ENCODE data around the gene SLC4A1.

GRCh38 chr17:44310609-44311376 is 42.9 kb upstream of the SLC4A1 start:
- TF ChIP-seq, protein P1, sequence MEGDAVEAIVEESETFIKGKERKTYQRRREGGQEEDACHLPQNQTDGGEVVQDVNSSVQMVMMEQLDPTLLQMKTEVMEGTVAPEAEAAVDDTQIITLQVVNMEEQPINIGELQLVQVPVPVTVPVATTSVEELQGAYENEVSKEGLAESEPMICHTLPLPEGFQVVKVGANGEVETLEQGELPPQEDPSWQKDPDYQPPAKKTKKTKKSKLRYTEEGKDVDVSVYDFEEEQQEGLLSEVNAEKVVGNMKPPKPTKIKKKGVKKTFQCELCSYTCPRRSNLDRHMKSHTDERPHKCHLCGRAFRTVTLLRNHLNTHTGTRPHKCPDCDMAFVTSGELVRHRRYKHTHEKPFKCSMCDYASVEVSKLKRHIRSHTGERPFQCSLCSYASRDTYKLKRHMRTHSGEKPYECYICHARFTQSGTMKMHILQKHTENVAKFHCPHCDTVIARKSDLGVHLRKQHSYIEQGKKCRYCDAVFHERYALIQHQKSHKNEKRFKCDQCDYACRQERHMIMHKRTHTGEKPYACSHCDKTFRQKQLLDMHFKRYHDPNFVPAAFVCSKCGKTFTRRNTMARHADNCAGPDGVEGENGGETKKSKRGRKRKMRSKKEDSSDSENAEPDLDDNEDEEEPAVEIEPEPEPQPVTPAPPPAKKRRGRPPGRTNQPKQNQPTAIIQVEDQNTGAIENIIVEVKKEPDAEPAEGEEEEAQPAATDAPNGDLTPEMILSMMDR (IDR thresholded peaks at IDR 0.05; ENCODE audit: poor library complexity), result no peak
- TF ChIP-seq EZH2 (IDR thresholded peaks at IDR 0.05; ENCODE audit: borderline replicate concordance) (no peak), EZH2phosphoT487 (IDR thresholded peaks at IDR 0.05; ENCODE audit: low read depth, severe bottlenecking, unreplicated experiment) (no peak)
